Fibroblast of pulmonary artery (primary cell): ENCODE results near the gene GPSM1.

Experiments
- DNase-seq: peaks from one replicate; pipeline ENCODE4 v3.0.0-alpha.2; 2010; ENCODE audit warnings: low read depth
- H3K4me3 ChIP-seq: replicated peaks from 2 replicates; pipeline ENCODE4 v1.5.1; 2011; ENCODE audit warnings: low read depth, mild to moderate bottlenecking, control low read depth, low read length, moderate library complexity
- CTCF ChIP-seq: IDR thresholded peaks from 2 replicates; pipeline ENCODE4 v1.5.1; 2011; ENCODE audit warnings: mild to moderate bottlenecking, control low read depth, low read length, inconsistent platforms; ENCODE audit errors: missing control alignments

Gene GPSM1

GRCh38 chr9:136327304-136327974, at the start of gene GPSM1:
Gene GPSM1 (plus strand): TSS chr9:136327539. CDS start chr9:136327696, 157 bp downstream.
- DNase-seq = peak; percentile 55
- no peak for TF ChIP-seq CTCF
- H3K4me3 ChIP-seq = peak within 1 kb of the TSS; percentile 73

GRCh38 chr9:136277746-136278145, 49.6 kb upstream of the GPSM1 start:
- no peak for TF ChIP-seq CTCF
- no peak overlapping the region for H3K4me3 ChIP-seq
- no peak for DNase-seq

- H3K4me3 ChIP-seq = no peak overlapping the region
- DNase-seq = no peak
- no peak for TF ChIP-seq CTCF
Measured at GRCh38 chr9:136278221-136278620, 49.1 kb upstream of the GPSM1 start.

GRCh38 chr9:136278894-136279293, 48.4 kb upstream of the GPSM1 start:
- no peak for TF ChIP-seq CTCF
- DNase-seq = no peak
- H3K4me3 ChIP-seq = no peak overlapping the region

- no peak overlapping the region for H3K4me3 ChIP-seq
- DNase-seq = no peak
- no peak for TF ChIP-seq CTCF
Measured at GRCh38 chr9:136279471-136279870, 47.9 kb upstream of the GPSM1 start.

GRCh38 chr9:136280535-136281315, 46.6 kb upstream of the GPSM1 start:
- TF ChIP-seq CTCF = no peak
- no peak overlapping the region for H3K4me3 ChIP-seq
- no peak for DNase-seq
